HG03060 (cell line): Measurements from ENCODE around the gene BTAF1.
"Not testable (repeated sequence)": the region's sequence is repeated elsewhere in the genome, so short reads cannot be mapped to it uniquely, and the experiment has no call there.

Experiments used
- ATAC-seq: cut with Tn5 transposase; IDR thresholded peaks from one replicate; pipeline ENCODE4 v1.9.1; 2021; ENCODE audit warnings: low read depth, moderate number of reproducible peaks; ENCODE audit not compliant: unreplicated experiment

BTAF1 gene

GRCh38 chr10:91923371-91924211 is at the start of gene BTAF1:
Gene BTAF1, plus strand, starts transcription at chr10:91923770. Its CDS starts 307 bp downstream, at chr10:91924077.
- ATAC-seq: peak; percentile 91

DNA sequence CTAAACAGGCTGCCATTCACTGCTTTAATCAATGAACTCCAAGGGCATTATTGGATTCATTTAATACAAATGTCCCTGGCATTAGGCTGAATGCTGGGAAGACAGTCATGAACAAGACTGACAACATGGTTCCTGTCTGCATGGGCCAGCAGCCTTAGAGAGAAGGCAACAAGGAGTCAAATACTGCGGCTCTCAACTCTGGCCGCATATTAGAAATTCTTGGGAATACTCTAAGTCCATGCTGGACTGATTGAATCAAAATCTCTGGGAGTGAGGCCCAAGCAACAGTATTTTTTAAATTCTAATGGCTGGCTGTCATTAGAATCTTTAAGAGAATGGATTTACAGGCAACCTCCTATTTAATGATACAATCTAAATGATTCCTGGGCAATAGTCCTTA is 48.4 kb upstream of the BTAF1 start:
- ATAC-seq: no peak

GRCh38 chr10:91875779-91876178 is 47.8 kb upstream of the BTAF1 start:
- ATAC-seq: no peak

DNA sequence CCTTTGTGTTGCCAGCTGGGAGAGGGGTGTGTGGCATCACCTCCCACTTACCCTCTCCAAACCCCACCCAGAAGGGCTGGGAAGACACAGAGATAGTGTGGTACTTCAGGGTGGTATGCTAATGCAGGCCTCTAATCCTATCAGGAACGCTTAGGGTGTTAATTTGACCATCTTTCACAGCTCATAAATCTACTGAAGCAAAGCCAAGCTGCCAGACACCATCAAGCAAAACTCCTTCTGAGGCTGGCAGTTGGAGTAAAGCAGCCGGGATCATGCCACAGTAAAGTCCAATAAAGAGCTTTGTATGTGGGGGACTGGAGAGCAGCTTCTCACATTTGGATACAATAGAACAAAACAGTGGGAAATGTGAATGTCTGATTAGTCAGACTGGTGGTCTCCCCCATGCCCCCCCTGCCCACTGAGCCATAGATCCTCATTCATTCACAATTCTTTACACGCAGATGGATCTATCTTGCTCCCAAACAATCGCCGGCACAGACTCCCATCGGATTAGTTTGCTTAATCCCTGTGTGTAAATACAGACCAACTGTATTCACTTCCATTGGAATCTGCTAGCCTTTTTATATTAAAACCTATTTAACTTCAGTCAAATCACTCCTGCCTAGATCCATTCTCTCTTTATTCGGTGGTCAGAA is 43.9 kb upstream of the BTAF1 start:
- ATAC-seq: no peak

GRCh38 chr10:91880310-91880709 is 43.3 kb upstream of the BTAF1 start:
- ATAC-seq: no peak

DNA sequence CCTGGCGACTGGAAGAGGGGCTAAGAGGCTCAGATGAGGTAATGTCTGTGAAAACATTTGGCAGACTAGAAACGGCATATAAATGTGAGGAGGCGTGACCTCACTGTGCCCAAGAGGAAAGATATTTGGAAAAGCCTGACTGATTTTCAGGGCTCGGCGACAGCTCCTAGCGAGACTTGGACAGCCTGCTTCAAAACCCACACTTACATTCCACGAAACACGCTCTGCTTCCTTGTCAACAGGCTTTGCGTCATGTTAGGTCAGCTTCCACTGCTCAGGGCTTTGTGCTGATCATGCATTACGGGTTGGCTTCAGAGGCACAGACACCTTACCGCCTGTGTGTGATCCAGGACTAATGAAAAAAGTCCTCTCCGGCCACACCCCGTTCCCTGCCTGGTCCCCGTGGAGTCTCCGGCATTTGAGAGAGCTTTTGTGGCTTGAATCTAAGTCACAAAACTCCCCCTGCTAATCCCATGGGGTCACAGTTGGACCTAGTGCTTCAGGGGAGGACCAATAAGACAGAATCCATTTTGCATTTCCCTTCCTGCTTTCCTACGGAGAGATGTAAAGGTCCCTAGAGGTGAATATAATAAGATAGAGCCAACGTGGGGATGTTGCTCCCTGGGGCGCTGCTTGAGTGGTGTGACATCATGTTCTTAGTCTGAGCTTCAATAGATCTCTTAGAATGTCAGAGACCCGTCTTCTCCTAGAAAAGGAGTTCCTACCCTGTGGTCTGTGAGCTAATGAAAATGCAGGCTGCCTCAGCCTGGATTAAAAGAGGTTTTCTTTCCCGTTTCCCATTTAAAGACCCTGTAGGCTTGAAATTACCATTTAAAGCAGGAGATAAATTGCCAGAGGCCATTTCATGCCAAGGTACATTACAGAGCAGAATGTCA is 39.8 kb upstream of the BTAF1 start:
- ATAC-seq: no peak

- no peak for ATAC-seq
These were observed 39.0 kb upstream of the BTAF1 start for GRCh38 chr10:91884536-91884935.

DNA sequence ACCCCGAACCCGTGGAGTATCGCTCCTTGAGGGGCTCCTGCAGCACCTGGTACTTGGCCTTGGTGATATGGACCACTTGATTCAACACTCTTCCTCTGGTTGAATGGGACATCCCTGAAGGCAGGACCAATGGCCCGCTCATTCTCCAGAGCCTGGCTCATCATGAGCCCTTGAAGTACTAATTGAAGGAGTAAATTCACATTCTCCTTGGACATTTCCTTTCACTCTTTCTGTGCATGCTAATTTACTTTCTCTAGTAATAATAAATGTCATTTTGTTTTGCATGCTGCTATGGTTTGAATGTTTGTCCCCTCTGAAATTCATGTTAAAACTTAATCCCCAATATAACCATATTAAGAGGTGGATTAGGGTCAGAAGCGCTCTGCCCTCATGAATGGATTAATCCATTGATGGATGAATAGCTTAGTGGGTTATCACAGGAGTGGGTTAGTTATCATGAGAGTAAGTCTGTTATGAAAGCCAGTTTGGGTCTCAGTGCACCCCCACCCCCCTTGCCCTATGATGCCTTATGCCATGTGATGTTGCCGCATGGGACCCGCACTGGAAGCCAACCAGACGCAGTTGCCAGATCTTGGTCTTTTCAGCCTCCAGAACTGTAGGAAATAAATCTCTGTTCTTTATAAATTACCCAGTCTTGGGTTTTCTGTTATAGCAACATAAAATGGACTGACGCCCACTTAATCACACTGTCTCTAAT is 38.0 kb upstream of the BTAF1 start:
- ATAC-seq: no peak

DNA sequence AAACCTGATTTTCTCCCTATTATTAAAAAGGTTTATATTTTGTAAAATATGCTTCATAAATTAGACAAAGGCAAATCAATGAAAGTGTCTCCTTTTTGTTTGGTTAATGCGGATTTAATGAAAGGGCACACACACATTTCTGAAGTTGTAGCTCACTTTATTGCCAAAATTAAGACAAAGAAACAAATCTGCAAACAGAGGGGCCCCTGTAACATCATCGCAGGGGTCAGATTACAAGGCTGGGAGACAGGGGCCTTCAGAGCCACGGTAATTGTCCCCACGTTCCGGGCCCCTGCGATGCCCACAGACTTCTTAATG is 36.7 kb upstream of the BTAF1 start:
- ATAC-seq: no peak

DNA sequence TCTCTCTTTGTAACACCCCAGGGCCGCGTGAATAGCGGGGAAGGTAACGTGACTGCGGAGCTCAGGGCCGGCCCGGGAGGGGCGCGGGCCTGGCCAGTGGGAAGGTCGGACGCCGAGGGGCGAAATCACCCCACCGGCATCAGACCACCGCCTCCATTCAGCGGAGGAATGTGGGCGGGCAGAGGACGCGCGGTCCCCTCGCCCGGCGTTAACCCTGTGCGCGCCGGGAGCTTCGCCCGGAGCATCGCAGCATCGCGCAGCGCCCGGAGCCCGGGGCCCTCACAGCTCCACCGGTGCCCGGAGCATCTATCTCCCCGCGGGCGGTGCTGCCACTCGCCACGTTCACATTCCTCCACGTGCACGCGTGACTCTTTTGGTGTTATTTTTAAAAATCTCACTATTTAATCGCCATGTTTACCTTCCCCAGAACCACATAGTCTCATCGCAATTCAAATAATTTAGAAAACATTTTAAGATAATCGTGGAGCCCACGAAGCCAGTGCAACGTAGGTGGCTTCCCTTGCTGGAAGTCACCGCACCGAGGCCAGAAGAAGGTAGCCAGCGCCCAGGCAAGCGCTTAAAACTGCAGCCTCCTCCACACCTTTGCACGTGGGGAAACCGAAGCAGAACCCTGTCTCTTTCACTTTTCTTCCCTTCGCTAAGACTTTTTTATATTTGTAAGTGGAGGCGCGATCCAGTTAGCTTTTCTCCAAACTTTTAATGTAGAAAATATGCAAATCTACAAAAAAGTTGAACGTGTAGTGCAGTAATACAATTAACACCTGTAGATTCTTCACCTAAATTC is 36.1 kb upstream of the BTAF1 start:
- no peak for ATAC-seq

DNA sequence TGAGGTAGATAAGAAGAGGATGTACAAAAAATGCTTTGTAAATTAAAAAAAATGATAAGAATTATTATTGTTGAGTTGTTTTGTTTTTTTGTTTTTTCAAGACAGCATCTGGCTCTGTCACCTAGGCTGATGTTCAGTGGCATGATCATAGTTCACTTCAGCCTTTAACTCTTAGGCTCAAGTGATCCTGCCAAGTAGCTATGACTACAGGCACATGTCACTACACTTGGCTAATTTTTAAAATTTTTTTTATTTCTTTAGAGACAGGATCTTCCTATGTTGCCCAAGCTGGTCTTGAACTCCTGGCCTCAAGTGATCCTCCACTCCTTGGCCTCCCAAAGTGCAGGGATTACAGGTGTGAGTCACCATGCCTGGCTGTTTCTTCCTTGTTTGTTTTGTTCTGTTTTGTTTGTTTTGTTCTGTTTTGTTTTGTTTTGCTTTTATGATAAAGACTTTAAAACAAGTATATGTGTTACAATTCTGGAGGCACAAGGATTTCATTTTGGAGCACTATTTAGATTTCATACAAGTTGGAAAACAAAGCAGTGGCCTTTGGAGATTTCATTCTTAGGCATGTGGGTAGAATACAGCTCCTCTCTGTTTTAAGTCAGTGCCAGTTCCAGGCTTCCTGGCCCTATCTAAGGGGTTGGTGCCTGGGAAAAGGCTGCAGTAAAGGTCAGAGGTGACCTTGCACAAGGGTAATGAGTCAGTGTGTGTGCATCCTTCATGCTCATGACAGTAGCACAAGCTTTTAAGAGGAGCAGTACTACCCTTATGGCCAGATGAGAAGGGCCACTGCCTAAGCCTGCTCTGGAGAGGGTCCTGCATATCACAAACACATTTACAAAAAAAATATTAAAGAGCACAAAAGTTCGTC is 32.2 kb upstream of the BTAF1 start:
- ATAC-seq: no peak

DNA sequence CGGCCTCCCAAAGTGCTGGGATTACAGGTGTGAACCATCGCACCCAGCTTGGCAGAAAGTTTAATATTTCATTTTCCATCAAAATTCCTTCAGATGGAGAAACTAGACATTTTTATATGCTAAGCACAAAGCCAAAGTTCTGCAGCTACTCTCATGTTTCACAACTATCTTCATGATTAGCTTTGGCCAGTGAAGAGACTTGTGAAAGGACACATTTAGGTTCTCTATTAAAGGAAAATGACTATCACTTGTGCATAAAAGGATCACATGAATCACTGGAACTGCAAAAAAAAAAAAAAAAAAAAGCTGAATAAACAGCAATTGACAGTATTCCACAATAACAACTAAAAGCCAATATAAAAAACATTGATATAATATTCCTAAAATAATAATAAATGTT is 30.5 kb upstream of the BTAF1 start:
- no peak for ATAC-seq

DNA sequence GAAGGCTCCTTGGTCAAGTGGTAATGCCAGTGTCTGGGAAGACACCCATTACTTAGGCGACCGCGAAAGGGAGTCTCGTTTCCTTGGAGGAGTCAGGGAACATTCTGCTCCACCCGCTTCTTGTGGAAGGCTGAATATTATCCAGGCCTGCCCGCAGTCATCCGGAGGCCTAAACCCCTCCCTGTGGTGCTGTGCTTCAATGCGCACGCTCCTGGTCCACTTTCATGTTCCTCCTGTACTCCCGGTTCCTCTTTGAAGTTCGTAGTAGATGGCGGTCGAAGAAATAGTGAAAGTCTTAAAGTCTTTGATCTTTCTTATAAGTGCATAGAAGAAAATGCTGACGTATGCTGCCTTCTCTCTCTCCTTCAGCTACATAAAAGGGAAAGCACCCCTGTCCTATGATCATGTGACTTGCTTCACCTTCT is 29.3 kb upstream of the BTAF1 start:
- not testable (repeated sequence) for ATAC-seq

DNA sequence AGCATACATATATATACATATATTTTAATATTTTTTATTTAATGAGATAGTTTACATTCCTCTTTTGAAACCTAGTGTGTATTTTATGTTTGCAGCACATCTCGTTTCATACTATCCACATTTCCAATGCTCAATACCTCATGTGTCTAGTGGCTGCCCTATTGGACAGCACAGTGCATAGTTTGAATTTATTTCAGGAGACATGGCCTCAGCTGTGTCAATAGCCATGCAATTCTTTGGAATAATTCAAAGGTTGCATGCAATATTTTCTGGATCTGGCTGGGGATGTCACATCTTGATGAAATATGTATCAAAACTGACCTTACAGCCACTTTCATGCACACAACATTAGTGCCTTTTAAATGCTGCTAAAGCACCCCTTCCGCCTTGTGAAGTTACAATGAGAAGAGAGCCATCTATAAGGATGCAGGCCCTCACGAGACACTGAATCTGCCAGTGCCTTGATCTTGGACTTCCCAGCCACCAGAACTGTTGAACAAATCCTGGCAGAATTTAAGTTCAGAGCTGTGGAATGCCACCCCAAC is 27.3 kb upstream of the BTAF1 start:
- no peak for ATAC-seq

DNA sequence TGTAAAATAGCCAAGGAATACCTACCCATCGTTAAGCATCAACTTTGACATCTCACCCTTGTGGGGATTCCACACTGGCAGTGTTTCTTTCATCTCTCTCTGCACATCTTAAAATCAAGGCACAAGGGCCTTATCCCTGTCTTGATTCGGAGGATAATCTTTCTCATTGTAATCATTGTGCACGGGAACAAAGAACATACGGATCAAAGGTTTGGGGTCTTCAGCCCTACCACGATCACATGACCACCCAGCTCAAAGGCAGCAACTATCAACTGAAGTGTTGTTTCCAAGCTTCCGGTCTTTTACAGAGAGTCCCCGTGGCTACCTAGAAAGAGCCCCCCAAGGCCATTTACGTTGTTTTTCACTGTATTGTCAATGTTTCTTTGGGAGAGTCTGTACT is 26.1 kb upstream of the BTAF1 start:
- ATAC-seq: no peak

DNA sequence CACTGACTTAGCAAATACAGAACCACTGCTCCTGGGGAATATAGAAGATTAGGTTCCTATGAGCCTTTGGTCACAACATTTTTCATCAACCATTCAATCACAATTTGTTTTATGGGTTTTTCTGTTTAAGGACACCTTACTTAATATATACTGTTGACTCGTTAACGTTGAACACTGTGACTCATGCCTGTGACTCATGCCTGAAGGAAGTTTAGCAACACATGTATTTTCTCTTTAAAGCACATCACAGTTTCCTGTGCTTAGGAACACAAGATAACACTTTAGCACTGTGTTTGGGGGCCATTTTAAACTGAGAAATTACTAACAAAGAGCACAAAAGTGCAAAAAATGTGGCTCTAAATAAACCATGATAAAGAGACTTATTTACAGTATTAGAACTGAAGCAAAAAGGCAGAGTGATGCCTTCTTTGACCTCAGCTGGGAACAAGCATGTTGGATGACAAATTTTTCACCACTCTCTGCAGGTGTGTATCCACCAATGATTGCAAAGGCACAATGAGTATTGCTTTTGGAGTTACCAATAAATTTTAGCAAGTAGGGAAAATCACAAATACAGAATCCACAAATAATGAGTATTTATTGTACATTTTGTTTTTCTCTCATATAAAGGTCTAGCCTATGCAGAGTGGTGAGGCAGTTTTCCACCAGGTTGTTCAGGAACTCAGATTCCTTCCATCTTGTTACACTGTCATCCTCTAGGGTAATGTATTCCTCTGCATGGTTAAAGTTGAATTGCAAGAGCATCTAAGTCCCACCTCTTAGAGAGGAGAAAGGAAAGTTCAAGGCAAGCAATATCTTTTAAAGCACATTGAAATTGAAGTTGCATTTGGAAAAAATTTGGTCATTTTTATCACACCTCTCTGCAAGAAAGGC is 21.5 kb upstream of the BTAF1 start:
- ATAC-seq: no peak

DNA sequence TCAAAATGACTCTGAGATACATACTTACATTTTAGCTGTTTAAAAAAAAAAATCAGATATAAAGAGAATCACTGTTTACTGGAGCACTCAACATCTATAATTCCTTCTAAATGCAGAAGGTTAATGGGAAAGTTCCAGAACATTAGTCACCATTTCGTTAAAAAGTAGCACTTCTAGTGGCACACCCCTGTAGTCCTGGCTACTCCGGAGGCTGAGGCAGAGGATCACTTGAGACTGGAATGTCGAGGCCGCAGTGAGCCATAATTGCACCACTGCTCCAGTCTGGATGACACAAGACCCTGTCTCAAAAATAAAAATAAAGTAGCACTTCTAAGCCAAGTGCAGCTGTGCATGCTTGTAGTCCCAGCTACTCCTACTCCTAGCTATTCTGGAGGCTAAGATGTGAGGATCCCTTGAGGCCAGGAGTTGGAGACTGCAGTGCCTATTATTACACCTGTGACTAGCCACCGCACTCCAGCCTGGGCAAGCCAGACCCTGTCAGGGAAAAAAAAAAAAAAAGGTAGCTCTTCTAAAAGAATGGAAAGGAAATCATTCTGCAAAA is 16.5 kb upstream of the BTAF1 start:
- no peak for ATAC-seq
